PC-3 (cell line): ENCODE data around the gene ZNF764.

ENCODE experiments used
- CTCF ChIP-seq: fragments of 300-600 bp; sonication (generic); conservative IDR thresholded peaks from 2 replicates; pipeline ENCODE4 v1.5.1; 2017; ENCODE audit warnings: antibody characterized with exemption, low read depth, mild to moderate bottlenecking, low read length
- EZH2 ChIP-seq: fragments of 300-600 bp; sonication (generic); IDR thresholded peaks from one replicate; pipeline ENCODE4 v1.6.1; 2017; ENCODE audit warnings: antibody characterized with exemption, mild to moderate bottlenecking, low read length; ENCODE audit not compliant: unreplicated experiment
- EZH2phosphoT487 ChIP-seq: fragments of 300-600 bp; sonication (generic); IDR thresholded peaks from 2 replicates; pipeline ENCODE4 v1.6.1; 2018; ENCODE audit warnings: mild to moderate bottlenecking, antibody characterized with exemption, low read length, borderline replicate concordance

DNA sequence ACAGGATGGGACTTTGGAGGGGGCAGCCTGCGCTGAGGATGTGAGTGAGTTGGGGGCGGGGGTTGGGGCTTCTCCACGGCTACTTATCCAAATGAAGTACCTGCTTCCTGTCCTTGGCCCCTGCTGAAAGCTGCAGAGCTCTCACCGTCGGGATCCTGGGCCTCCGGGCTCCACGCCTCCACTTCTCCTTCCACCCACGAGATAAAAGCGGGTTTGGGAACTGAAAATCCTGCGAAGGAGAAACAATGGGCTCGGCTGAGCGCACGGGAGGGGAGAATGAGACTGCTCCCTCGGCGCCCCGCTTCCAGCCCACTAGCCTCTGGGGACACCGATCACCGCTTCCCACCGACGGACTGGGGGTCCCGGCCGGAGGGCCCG, 26.8 kb upstream of the ZNF764 start:
- TF ChIP-seq CTCF: no peak
- no peak for TF ChIP-seq EZH2
- no peak for TF ChIP-seq EZH2phosphoT487
